HepG2 (cell line): ENCODE data around the gene TM7SF3. TPM values are rescaled to one million over a fixed set of nuclear protein-coding genes. Genes with fewer than 3 reads are reported as not detected.

Experiments
- BCL6 ChIP-seq: IDR thresholded peaks from 2 replicates; pipeline ENCODE4 v1.6.1; 2016; ENCODE audit warnings: missing genetic modification reagents, missing compliant biosample characterization
- CBFB ChIP-seq: sonication (generic); formaldehyde crosslinking; IDR thresholded peaks from 2 replicates; pipeline ENCODE4 v1.4.0; 2020; ENCODE audit warnings: missing genetic modification reagents
- DBP ChIP-seq: sonication (generic); formaldehyde crosslinking; IDR thresholded peaks from 2 replicates; pipeline ENCODE4 v1.4.0; 2020; ENCODE audit warnings: missing genetic modification reagents; ENCODE audit errors: not compliant biosample characterization
- ETV5 ChIP-seq: IDR thresholded peaks from 2 replicates; pipeline ENCODE4 v1.6.1; 2018; ENCODE audit warnings: missing biosample characterization, missing genetic modification reagents, inconsistent platforms, borderline replicate concordance
- HNRNPH1 ChIP-seq: fragments of 200-400 bp; formaldehyde crosslinking; optimal IDR thresholded peaks from 2 replicates; pipeline ENCODE3; 2017; ENCODE audit warnings: mild to moderate bottlenecking, low read depth, low read length
- RBM39 ChIP-seq: fragments of 200-400 bp; formaldehyde crosslinking; IDR thresholded peaks from one replicate; pipeline ENCODE4 v1.6.1; 2018; ENCODE audit warnings: antibody characterized with exemption, mild to moderate bottlenecking, low read depth, low read length; ENCODE audit not compliant: poor library complexity, severe bottlenecking
- SRY ChIP-seq: sonication (generic); formaldehyde crosslinking; IDR thresholded peaks from 2 replicates; pipeline ENCODE4 v1.8.0; 2022; ENCODE audit warnings: mild to moderate bottlenecking, missing genetic modification reagents
- ZBTB39 ChIP-seq: sonication (generic); formaldehyde crosslinking; IDR thresholded peaks from 2 replicates; pipeline ENCODE4 v1.5.0; 2020; ENCODE audit warnings: missing genetic modification reagents
- ZBTB42 ChIP-seq: sonication (generic); formaldehyde crosslinking; IDR thresholded peaks from 2 replicates; pipeline ENCODE4 v1.5.0; 2020; ENCODE audit warnings: mild to moderate bottlenecking, missing genetic modification reagents
- ZNF18 ChIP-seq: sonication (generic); formaldehyde crosslinking; IDR thresholded peaks from 2 replicates; pipeline ENCODE4 v1.8.0; 2022; ENCODE audit warnings: mild to moderate bottlenecking, missing genetic modification reagents; ENCODE audit not compliant: insufficient replicate concordance
- ZNF367 ChIP-seq: sonication (generic); formaldehyde crosslinking; IDR thresholded peaks from 2 replicates; pipeline ENCODE4 v1.4.0; 2020; ENCODE audit warnings: missing genetic modification reagents, borderline replicate concordance
- ZNF496 ChIP-seq: sonication (generic); formaldehyde crosslinking; IDR thresholded peaks from 2 replicates; pipeline ENCODE4 v1.8.1; 2023; ENCODE audit warnings: mild to moderate bottlenecking, moderate library complexity, missing genetic modification reagents; ENCODE audit not compliant: insufficient replicate concordance
- ZNF557 ChIP-seq: sonication (generic); formaldehyde crosslinking; IDR thresholded peaks from 2 replicates; pipeline ENCODE4 v1.4.0; 2020; ENCODE audit warnings: missing genetic modification reagents
- ZNF567 ChIP-seq: sonication (generic); formaldehyde crosslinking; IDR thresholded peaks from 2 replicates; pipeline ENCODE4 v1.8.1; 2023; ENCODE audit warnings: mild to moderate bottlenecking, missing genetic modification reagents, borderline replicate concordance
- ZNF737 ChIP-seq: sonication (generic); formaldehyde crosslinking; IDR thresholded peaks from 2 replicates; pipeline ENCODE4 v1.5.0; 2020; ENCODE audit warnings: missing genetic modification reagents, mild to moderate bottlenecking, borderline replicate concordance
- ZSCAN30 ChIP-seq: sonication (generic); formaldehyde crosslinking; IDR thresholded peaks from 2 replicates; pipeline ENCODE4 v1.5.0; 2020; ENCODE audit warnings: mild to moderate bottlenecking, missing genetic modification reagents
- ZSCAN31 ChIP-seq: sonication (generic); formaldehyde crosslinking; IDR thresholded peaks from 2 replicates; pipeline ENCODE4 v1.5.0; 2020; ENCODE audit warnings: low read depth, mild to moderate bottlenecking, missing genetic modification reagents
- polyA plus RNA-seq, 8 experiments: library from polyadenylated mRNA; depleted of rRNA in 3 of 8; stranded (reverse) in 7 of 8; unstranded in 1 of 8; fragments of >200 nt; fragmentation: Illumina TruSeq in 4 of 8; extraction: Trizol in 4 of 8; gene quantifications; 2 replicates each; pipeline versions ENCODE4 v1.2.1 to v1.2.3, GENCODE V29; 2011 to 2016; ENCODE audit warnings: low read depth in 4 of 8, missing spikeins in 1 of 8, mixed read lengths in 1 of 8; ENCODE audit not compliant: insufficient read depth in 1 of 8
- total RNA-seq, 5 experiments: library from RNA; depleted of rRNA; stranded (reverse); fragments of >200 nt; fragmentation: Illumina TruSeq; extraction: Trizol; gene quantifications; 2 replicates each; pipeline ENCODE4 v1.2.3, GENCODE V29; 2016; ENCODE audit warnings: low read depth in 1 of 5
- TF ChIP-seq, protein P1 (sequence below): sonication (generic); formaldehyde crosslinking; IDR thresholded peaks from 2 replicates; pipeline ENCODE4 v1.4.0; 2020; ENCODE audit warnings: mild to moderate bottlenecking, missing genetic modification reagents
- TF ChIP-seq, protein P2 (sequence below): sonication (generic); formaldehyde crosslinking; conservative IDR thresholded peaks from 2 replicates; pipeline ENCODE4 v1.8.1; 2023; ENCODE audit warnings: missing genetic modification reagents

The TM7SF3 gene
- total and polyA plus RNA-seq, 2 of the 13 experiments (the other 11 are each of a cell fraction or from before 2014, with no cell fraction given): 116 to 142 TPM

- TF ChIP-seq DBP: no peak
- no peak; the same call in 1 of the 2 replicates for TF ChIP-seq CBFB (CRISPR knock-in tag)
- no peak for TF ChIP-seq SRY
- no peak for TF ChIP-seq ZNF557 (CRISPR knock-in tag)
- TF ChIP-seq ZNF737: no peak
- peak; percentile 76 for TF ChIP-seq HNRNPH1
- peak; percentile 51; the same call in 1 of the 2 replicates for TF ChIP-seq ZSCAN31 (CRISPR knock-in tag)
- no peak for TF ChIP-seq ZSCAN30 (CRISPR knock-in tag)
- no peak for TF ChIP-seq ZNF496 (CRISPR knock-in tag)
- no peak for TF ChIP-seq ZNF18 (CRISPR knock-in tag)
- TF ChIP-seq BCL6 (CRISPR knock-in tag): no peak; the same call in none of the 2 replicates
- TF ChIP-seq ZBTB42 (CRISPR knock-in tag): no peak
- TF ChIP-seq RBM39: no peak
- TF ChIP-seq ZNF567 (CRISPR knock-in tag): 0 out of 2 replicates have a peak, but pooled peaks have one; percentile 68
- TF ChIP-seq ZNF367 (CRISPR knock-in tag): no peak
- TF ChIP-seq, protein P1, sequence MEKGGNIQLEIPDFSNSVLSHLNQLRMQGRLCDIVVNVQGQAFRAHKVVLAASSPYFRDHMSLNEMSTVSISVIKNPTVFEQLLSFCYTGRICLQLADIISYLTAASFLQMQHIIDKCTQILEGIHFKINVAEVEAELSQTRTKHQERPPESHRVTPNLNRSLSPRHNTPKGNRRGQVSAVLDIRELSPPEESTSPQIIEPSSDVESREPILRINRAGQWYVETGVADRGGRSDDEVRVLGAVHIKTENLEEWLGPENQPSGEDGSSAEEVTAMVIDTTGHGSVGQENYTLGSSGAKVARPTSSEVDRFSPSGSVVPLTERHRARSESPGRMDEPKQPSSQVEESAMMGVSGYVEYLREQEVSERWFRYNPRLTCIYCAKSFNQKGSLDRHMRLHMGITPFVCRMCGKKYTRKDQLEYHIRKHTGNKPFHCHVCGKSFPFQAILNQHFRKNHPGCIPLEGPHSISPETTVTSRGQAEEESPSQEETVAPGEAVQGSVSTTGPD (CRISPR knock-in tag): no peak
- TF ChIP-seq ZBTB39 (CRISPR knock-in tag): no peak
- TF ChIP-seq, protein P2, sequence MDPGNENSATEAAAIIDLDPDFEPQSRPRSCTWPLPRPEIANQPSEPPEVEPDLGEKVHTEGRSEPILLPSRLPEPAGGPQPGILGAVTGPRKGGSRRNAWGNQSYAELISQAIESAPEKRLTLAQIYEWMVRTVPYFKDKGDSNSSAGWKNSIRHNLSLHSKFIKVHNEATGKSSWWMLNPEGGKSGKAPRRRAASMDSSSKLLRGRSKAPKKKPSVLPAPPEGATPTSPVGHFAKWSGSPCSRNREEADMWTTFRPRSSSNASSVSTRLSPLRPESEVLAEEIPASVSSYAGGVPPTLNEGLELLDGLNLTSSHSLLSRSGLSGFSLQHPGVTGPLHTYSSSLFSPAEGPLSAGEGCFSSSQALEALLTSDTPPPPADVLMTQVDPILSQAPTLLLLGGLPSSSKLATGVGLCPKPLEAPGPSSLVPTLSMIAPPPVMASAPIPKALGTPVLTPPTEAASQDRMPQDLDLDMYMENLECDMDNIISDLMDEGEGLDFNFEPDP: no peak
- peak; percentile 26 for TF ChIP-seq ETV5
Measured at GRCh38 chr12:26937863-26938700, 76.1 kb downstream of the TM7SF3 start, which contains the start of the genes FGFR1OP2 and INTS13 (continued).
